OCI-LY1 (cell line): ENCODE measurements around the gene MEI1.

Source experiments
- CTCF ChIP-seq: fragments of 200-600 bp; sonication (generic), shearing (Covaris generic); IDR thresholded peaks from 2 replicates; pipeline ENCODE4 v1.5.1; 2017; ENCODE audit warnings: mild to moderate bottlenecking, antibody characterized with exemption, low read length, moderate library complexity, mixed read lengths
- EZH2 ChIP-seq: fragments of 200-600 bp; sonication (generic), shearing (Covaris generic); IDR thresholded peaks from 2 replicates; pipeline ENCODE4 v1.8.0; 2017; ENCODE audit warnings: borderline replicate concordance, mixed run types, mild to moderate bottlenecking, antibody characterized with exemption, low read length, moderate library complexity, mixed read lengths

GRCh38 chr22:41758231-41758630 is 58.9 kb downstream of the MEI1 start:
- TF ChIP-seq CTCF (no peak), EZH2 (no peak)
